GM21381 (cell line): ENCODE results near the gene ALS2CL.
"Not testable (repeated sequence)": the region's sequence is repeated elsewhere in the genome, so short reads cannot be mapped to it uniquely, and the experiment has no call there.

Source experiments
- ATAC-seq: cut with Tn5 transposase; IDR thresholded peaks from one replicate; pipeline ENCODE4 v1.9.1; 2021; ENCODE audit warnings: mild to moderate bottlenecking, moderate library complexity; ENCODE audit not compliant: unreplicated experiment

ALS2CL gene

GRCh38 chr3:46705022-46705530, 11.6 kb upstream of the ALS2CL start:
- ATAC-seq, result no peak

- ATAC-seq, result not testable (repeated sequence)
Observed at GRCh38 chr3:46704346-46704745, 10.9 kb upstream of the ALS2CL start.

- no peak for ATAC-seq
Observed at GRCh38 chr3:46703013-46703520, 9.6 kb upstream of the ALS2CL start.

GRCh38 chr3:46702246-46703012, 8.9 kb upstream of the ALS2CL start:
- no peak for ATAC-seq

- no peak for ATAC-seq
Observed at GRCh38 chr3:46701181-46701939, 7.9 kb upstream of the ALS2CL start, which contains the start of gene TMIE. TSS of gene TMIE (plus strand) at chr3:46701392. CDS start at chr3:46701488, 96 bp downstream.

GRCh38 chr3:46700772-46701171, 7.3 kb upstream of the ALS2CL start:
- ATAC-seq, result no peak

- ATAC-seq, result no peak
Observed at GRCh38 chr3:46699676-46700523, 6.4 kb upstream of the ALS2CL start.

GRCh38 chr3:46695962-46696894, 2.7 kb upstream of the ALS2CL start:
- ATAC-seq, result no peak

- no peak for ATAC-seq
Observed at GRCh38 chr3:46695177-46695961, 1.9 kb upstream of the ALS2CL start.

GRCh38 chr3:46694520-46694919, 1.0 kb upstream of the ALS2CL start:
- ATAC-seq, result no peak

- no peak for ATAC-seq
Observed at GRCh38 chr3:46693892-46694226, 380 bp upstream of the ALS2CL start.

GRCh38 chr3:46692566-46692990, 901 bp downstream of the ALS2CL start:
- no peak for ATAC-seq

GRCh38 chr3:46690798-46691197, 2.7 kb downstream of the ALS2CL start:
- no peak for ATAC-seq

- no peak for ATAC-seq
Observed at GRCh38 chr3:46685446-46685845, 8.0 kb downstream of the ALS2CL start.

- no peak for ATAC-seq
Observed at GRCh38 chr3:46684891-46685290, 8.6 kb downstream of the ALS2CL start.

- no peak for ATAC-seq
Observed at GRCh38 chr3:46682974-46683373, 10.5 kb downstream of the ALS2CL start.

- no peak for ATAC-seq
Observed at GRCh38 chr3:46681856-46682540, 11.5 kb downstream of the ALS2CL start.

GRCh38 chr3:46681387-46681786, 12.1 kb downstream of the ALS2CL start:
- no peak for ATAC-seq
